A549 (cell line): ENCODE results near the gene ARL15. TPM values are rescaled to one million over a fixed set of nuclear protein-coding genes. Genes with fewer than 3 reads are reported as not detected.

Experiments used
- ATAC-seq, 2 experiments: fragments of 200-7000 bp in 1 of 2; fragments of >200 bp in 1 of 2; cut with Nextera tagmentation in 1 of 2; cut with Tn5 transposase in 1 of 2; 3 replicates each; pipeline versions ENCODE4 v1.8.0 to v1.9.1; 2018 to 2020; ENCODE audit warnings: mild to moderate bottlenecking in 1 of 2, moderate library complexity in 1 of 2
- CTCF ChIA-PET: fragments of 300-600 bp; sonication (Branson Sonifier 250); formaldehyde crosslinking; extraction: SDS; loops from one replicate; lab custom pipeline; 2021; ENCODE audit warnings: antibody characterized with exemption, inconsistent platforms; lab: Yijun Ruan, JAX
- POLR2A ChIA-PET: fragments of 350-600 bp; formaldehyde crosslinking; extraction: SDS; loops from one replicate; lab custom pipeline; 2021; ENCODE audit warnings: antibody characterized with exemption, inconsistent platforms; lab: Yijun Ruan, JAX
- DNase-seq, 2 experiments: peaks; one replicate each; pipeline versions ENCODE4 v3.0.0 to v3.0.0-alpha.2; 2011 to 2016; ENCODE audit warnings: low read depth in 1 of 2, low spot score in 1 of 2
- FAIRE-seq: peaks from 2 replicates; lab custom pipeline; 2011; peaks lifted over from hg19 to GRCh38; lab: Jason Lieb, UNC
- H3K27ac ChIP-seq, 2 experiments: fragments of >200 bp; sonication (Bioruptor Twin); formaldehyde crosslinking; 3 replicates each; pipeline ENCODE4 v1.5.1; 2016 to 2017
- H3K4me1 ChIP-seq: fragments of >200 bp; sonication (Bioruptor Twin); formaldehyde crosslinking; 3 replicates; pipeline ENCODE4 v1.6.1; 2016
- H3K4me2 ChIP-seq: fragments of >200 bp; sonication (Bioruptor Twin); formaldehyde crosslinking; 3 replicates; pipeline ENCODE4 v1.6.1; 2016
- H3K4me3 ChIP-seq: fragments of >200 bp; sonication (Bioruptor Twin); formaldehyde crosslinking; 3 replicates; pipeline ENCODE4 v1.5.1; 2016
- H3K9me3 ChIP-seq: fragments of >200 bp; sonication (Bioruptor Twin); formaldehyde crosslinking; 3 replicates; pipeline ENCODE4 v1.6.1; 2016
- CHD2 ChIP-seq: fragments of 150-350 bp; IDR thresholded peaks from 2 replicates; pipeline ENCODE4 v1.6.1; 2014; ENCODE audit warnings: low read length; ENCODE audit not compliant: partially characterized antibody
- CTCF ChIP-seq: fragments of >200 bp; sonication (Bioruptor Twin); formaldehyde crosslinking; IDR thresholded peaks from 3 replicates; pipeline ENCODE4 v1.5.1; 2016
- E2F6 ChIP-seq: IDR thresholded peaks from 2 replicates; pipeline ENCODE4 v1.6.1; 2012; ENCODE audit warnings: low read depth, borderline replicate concordance
- EHMT2 ChIP-seq: fragments of 200-600 bp; sonication (generic); IDR thresholded peaks from 2 replicates; pipeline ENCODE4 v1.6.1; 2016; ENCODE audit warnings: antibody characterized with exemption, low read depth, mild to moderate bottlenecking, moderate library complexity
- ELK1 ChIP-seq: fragments of 150-350 bp; IDR thresholded peaks from 2 replicates; pipeline ENCODE4 v1.6.1; 2014; ENCODE audit warnings: low read depth, mild to moderate bottlenecking, low read length
- ESRRA ChIP-seq: fragments of 150-350 bp; IDR thresholded peaks from 2 replicates; pipeline ENCODE4 v1.6.1; 2014; ENCODE audit warnings: mild to moderate bottlenecking, low read length, borderline replicate concordance
- FOSB ChIP-seq: fragments of 250-450 bp; sonication (Bioruptor Pico); IDR thresholded peaks from 2 replicates; pipeline ENCODE4 v1.5.0; 2020; ENCODE audit warnings: mild to moderate bottlenecking, moderate library complexity
- GATA3 ChIP-seq: IDR thresholded peaks from 2 replicates; pipeline ENCODE4 v1.6.1; 2012; ENCODE audit warnings: borderline replicate concordance
- HDAC2 ChIP-seq: fragments of 200-600 bp; sonication (generic); IDR thresholded peaks from 2 replicates; pipeline ENCODE4 v1.6.1; 2016
- HOXB5 ChIP-seq: fragments of 250-450 bp; sonication (Bioruptor Pico); IDR thresholded peaks from 2 replicates; pipeline ENCODE4 v1.5.0; 2020; ENCODE audit warnings: mild to moderate bottlenecking, moderate library complexity
- JUNB ChIP-seq: fragments of >200 bp; sonication (Bioruptor Twin); formaldehyde crosslinking; IDR thresholded peaks from 2 replicates; pipeline ENCODE4 v1.6.1; 2016
- MAZ ChIP-seq: fragments of 150-350 bp; IDR thresholded peaks from 2 replicates; pipeline ENCODE4 v1.6.1; 2014; ENCODE audit warnings: antibody characterized with exemption, low read depth, low read length, borderline replicate concordance
- NPAS2 ChIP-seq: fragments of 250-450 bp; sonication (Bioruptor Pico); IDR thresholded peaks from 2 replicates; pipeline ENCODE4 v1.8.0; 2022; ENCODE audit warnings: mild to moderate bottlenecking, moderate library complexity, borderline replicate concordance
- NR3C1 ChIP-seq: fragments of >200 bp; sonication (Bioruptor Twin); formaldehyde crosslinking; IDR thresholded peaks from 3 replicates; pipeline ENCODE4 v1.6.1; 2017
- PHF8 ChIP-seq: fragments of 200-600 bp; sonication (generic); IDR thresholded peaks from 2 replicates; pipeline ENCODE4 v1.6.1; 2016; ENCODE audit warnings: low read depth, mild to moderate bottlenecking, antibody characterized with exemption, moderate library complexity, borderline replicate concordance
- RFX5 ChIP-seq: fragments of 450-650 bp; IDR thresholded peaks from 2 replicates; pipeline ENCODE4 v1.7.1; 2014; ENCODE audit warnings: antibody characterized with exemption, mild to moderate bottlenecking, moderate library complexity
- WGBS: methylation state at CpG from one replicate; pipeline ENCODE4 v1.1.6; 2017; ENCODE audit errors: missing lambda C conversion rate; 5-methylcytosine and 5-hydroxymethylcytosine counted together
- polyA plus RNA-seq, 4 experiments: library from polyadenylated mRNA; depleted of rRNA in 3 of 4; stranded (reverse); fragments of >200 nt; fragmentation: RNase III in 1 of 4; extraction: RNeasy Plus Mini Kit Qiagen cat#74134 plus additional on column Dnase treatment in 1 of 4; gene quantifications; 2 replicates in 3 of 4; 3 replicates in 1 of 4; pipeline ENCODE4 v1.2.3, GENCODE V29; 2011 to 2017
- TF ChIP-seq, protein P1 (sequence below): IDR thresholded peaks from 2 replicates; pipeline ENCODE4 v1.6.1; 2012
- TF ChIP-seq, protein P2 (sequence below): fragments of 450-650 bp; IDR thresholded peaks from 2 replicates; pipeline ENCODE4 v1.6.1; 2014; ENCODE audit warnings: antibody characterized with exemption

The ARL15 gene
- polyA plus RNA-seq, 2 of the 4 experiments (the other 2 are of a cell fraction), result 11.8 to 12.1 TPM

GRCh38 chr5:54305737-54306136, 4.6 kb downstream of the ARL15 start:
- Histone ChIP-seq H3K4me1 (peaks cover 9% of the 10 kb centered on the region; the same call in 1 of the 3 replicates), H3K4me3 (no peak overlapping the region), H3K27ac (no peak overlapping the region)
- no peak for DNase-seq
- 82% methylated on average over 4 of the region's 4 CpGs for WGBS
- no peak for ATAC-seq
- no peak for FAIRE-seq
- POLR2A ChIA-PET, result no interaction called here
- TF ChIP-seq MAZ (no peak), NR3C1 (no peak), CTCF (no peak), FOSB (CRISPR knock-in tag) (no peak), ELK1 (no peak)
- TF ChIP-seq, all 56 proteins: peak for 0
- H3K4me2 ChIP-seq, result no peak overlapping the region
- H3K9me3 ChIP-seq, result no peaks in the 10 kb centered on the region
- CTCF ChIA-PET, result no interaction called here

GRCh38 chr5:54304040-54304439, 6.3 kb downstream of the ARL15 start:
- H3K4me3 ChIP-seq, result no peak overlapping the region
- POLR2A ChIA-PET, result no interaction called here
- H3K9me3 ChIP-seq, result no peaks in the 10 kb centered on the region
- TF ChIP-seq E2F6, result no peak
- TF ChIP-seq EHMT2, result no peak
- no peak for TF ChIP-seq RFX5
- TF ChIP-seq PHF8, result no peak
- TF ChIP-seq, all 56 proteins: peak for 0
- no peak overlapping the region for H3K27ac ChIP-seq
- H3K4me1 ChIP-seq, result peaks cover 5% of the 10 kb centered on the region; the same call in 1 of the 3 replicates
- DNase-seq (no peak), ATAC-seq (no peak), FAIRE-seq (no peak)
- WGBS, result 65% methylated on average over 2 of the region's 2 CpGs
- CTCF ChIA-PET, result interaction anchor here (1.5 kb wide), 1 partner anchor 60 kb away, joined by 3 read pairs; no protein-coding TSS in a partner anchor
- no peak overlapping the region for H3K4me2 ChIP-seq

DNA sequence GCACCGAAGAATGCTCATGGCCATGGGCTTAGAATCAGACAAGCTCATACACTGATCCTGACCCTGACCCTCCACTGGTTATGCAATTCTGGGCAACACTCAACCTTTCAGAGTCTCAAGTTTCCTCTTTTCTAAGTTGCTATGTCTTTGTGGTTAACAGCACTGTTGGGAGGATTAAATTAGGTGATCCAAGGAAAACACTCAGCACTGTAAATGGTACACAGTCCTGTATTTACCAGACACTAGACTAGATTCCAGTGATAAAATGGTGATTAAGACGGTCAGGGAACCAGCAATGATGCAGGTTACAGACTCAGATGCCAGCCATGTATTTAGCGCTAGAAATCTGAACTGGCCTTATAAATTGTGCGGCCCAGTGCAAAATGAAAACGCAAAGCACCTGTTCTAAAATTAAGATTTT, 8.1 kb downstream of the ARL15 start:
- CTCF ChIA-PET, result no interaction called here
- H3K4me1 ChIP-seq, result no peaks in the 10 kb centered on the region
- DNase-seq, result no peak
- ATAC-seq, result no peak
- no peaks in the 10 kb centered on the region for H3K9me3 ChIP-seq
- H3K27ac ChIP-seq, result no peak overlapping the region
- H3K4me2 ChIP-seq, result no peak overlapping the region
- H3K4me3 ChIP-seq, result no peak overlapping the region
- POLR2A ChIA-PET, result interaction anchor here (1.6 kb wide), 1 partner anchor 8 kb away, joined by 7 read pairs; the partner anchor contains the start of gene ARL15
- FAIRE-seq, result no peak
- 94% methylated on average over 5 of the region's 5 CpGs for WGBS
- TF ChIP-seq GATA3 (no peak), JUNB (no peak), HOXB5 (no peak), HDAC2 (no peak), CTCF (no peak), ESRRA (no peak), NPAS2 (CRISPR knock-in tag) (no peak), E2F6 (no peak), CHD2 (no peak)
- TF ChIP-seq, protein P1, sequence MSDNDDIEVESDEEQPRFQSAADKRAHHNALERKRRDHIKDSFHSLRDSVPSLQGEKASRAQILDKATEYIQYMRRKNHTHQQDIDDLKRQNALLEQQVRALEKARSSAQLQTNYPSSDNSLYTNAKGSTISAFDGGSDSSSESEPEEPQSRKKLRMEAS, result no peak
- TF ChIP-seq, protein P2, sequence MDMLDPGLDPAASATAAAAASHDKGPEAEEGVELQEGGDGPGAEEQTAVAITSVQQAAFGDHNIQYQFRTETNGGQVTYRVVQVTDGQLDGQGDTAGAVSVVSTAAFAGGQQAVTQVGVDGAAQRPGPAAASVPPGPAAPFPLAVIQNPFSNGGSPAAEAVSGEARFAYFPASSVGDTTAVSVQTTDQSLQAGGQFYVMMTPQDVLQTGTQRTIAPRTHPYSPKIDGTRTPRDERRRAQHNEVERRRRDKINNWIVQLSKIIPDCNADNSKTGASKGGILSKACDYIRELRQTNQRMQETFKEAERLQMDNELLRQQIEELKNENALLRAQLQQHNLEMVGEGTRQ, result no peak
